Liver (tissue), 9 donors: ENCODE results near the gene BRIX1. TPM values are rescaled to one million over a fixed set of nuclear protein-coding genes. Genes with fewer than 3 reads are reported as not detected.

Source experiments
- DNase-seq: peaks from one replicate; pipeline ENCODE4 v3.0.0-alpha.2; 2017; ENCODE audit warnings: low spot score
- H3K27ac ChIP-seq, 2 donors: one replicate each; pipeline ENCODE4 v1.7.0; 2013; ENCODE audit warnings: inconsistent platforms in 2 of 2, low read length in 2 of 2, control low read depth in 1 of 2, low read depth in 1 of 2, mild to moderate bottlenecking in 1 of 2
- H3K27me3 ChIP-seq, 4 donors: one replicate each; pipeline versions ENCODE4 v1.6.1 to v1.7.0; 2013; ENCODE audit warnings: low read length in 3 of 4, inconsistent platforms in 1 of 4, mild to moderate bottlenecking in 1 of 4, moderate library complexity in 1 of 4; ENCODE audit not compliant: control insufficient read depth in 4 of 4, insufficient read depth in 4 of 4
- H3K36me3 ChIP-seq, 4 donors: one replicate each; pipeline versions ENCODE4 v1.6.1 to v1.7.0; 2013; ENCODE audit warnings: low read length in 3 of 4, mild to moderate bottlenecking in 3 of 4, low read depth in 1 of 4, moderate library complexity in 1 of 4; ENCODE audit not compliant: control insufficient read depth in 4 of 4, insufficient read depth in 3 of 4
- H3K4me1 ChIP-seq, 4 donors: one replicate each; pipeline versions ENCODE4 v1.6.1 to v1.7.0; 2013; ENCODE audit warnings: low read length in 3 of 4, mild to moderate bottlenecking in 3 of 4, moderate library complexity in 1 of 4; ENCODE audit not compliant: control insufficient read depth in 4 of 4, insufficient read depth in 4 of 4
- H3K4me3 ChIP-seq, 3 donors: one replicate each; pipeline versions ENCODE4 v1.6.1 to v1.7.0; 2013; ENCODE audit warnings: low read length in 3 of 3, control low read depth in 1 of 3, low read depth in 1 of 3, mild to moderate bottlenecking in 1 of 3
- H3K9ac ChIP-seq, 2 donors: one replicate each; pipeline ENCODE4 v1.7.0; 2013; ENCODE audit warnings: low read length in 2 of 2, mild to moderate bottlenecking in 2 of 2, moderate library complexity in 2 of 2, control low read depth in 1 of 2, low read depth in 1 of 2
- H3K9me3 ChIP-seq, 4 donors: one replicate each; pipeline versions ENCODE4 v1.6.1 to v1.7.0; 2013; ENCODE audit warnings: low read length in 3 of 4; ENCODE audit not compliant: control insufficient read depth in 4 of 4
- ATF3 ChIP-seq: IDR thresholded peaks from 2 replicates; pipeline ENCODE4 v1.6.1; 2016; ENCODE audit warnings: antibody characterized with exemption
- EGR1 ChIP-seq, 2 donors: IDR thresholded peaks; 2 replicates each; pipeline ENCODE4 v1.6.1; 2016 to 2018; ENCODE audit warnings: antibody characterized with exemption in 2 of 2, low read depth in 2 of 2
- FOXA1 ChIP-seq: IDR thresholded peaks from 2 replicates; pipeline ENCODE4 v1.6.1; 2016; ENCODE audit warnings: antibody characterized with exemption
- FOXA2 ChIP-seq: IDR thresholded peaks from 2 replicates; pipeline ENCODE4 v1.6.1; 2016; ENCODE audit warnings: antibody characterized with exemption
- GABPA ChIP-seq, 2 donors: IDR thresholded peaks in 1 of 2; conservative IDR thresholded peaks in 1 of 2; 2 replicates each; pipeline ENCODE4 v1.6.1; 2016; ENCODE audit warnings: antibody characterized with exemption in 2 of 2, mild to moderate bottlenecking in 1 of 2, moderate library complexity in 1 of 2
- HNF4A ChIP-seq, 2 donors: conservative IDR thresholded peaks; 2 replicates each; pipeline ENCODE4 v1.6.1; 2016; ENCODE audit warnings: antibody characterized with exemption in 2 of 2, mild to moderate bottlenecking in 2 of 2
- HNF4G ChIP-seq: IDR thresholded peaks from 2 replicates; pipeline ENCODE4 v1.6.1; 2016; ENCODE audit warnings: antibody characterized with exemption
- JUND ChIP-seq, 2 donors: IDR thresholded peaks; 2 replicates each; pipeline ENCODE4 v1.6.1; 2016; ENCODE audit warnings: antibody characterized with exemption in 2 of 2
- MAX ChIP-seq: IDR thresholded peaks from 2 replicates; pipeline ENCODE4 v1.6.1; 2016; ENCODE audit warnings: antibody characterized with exemption
- NR2F2 ChIP-seq: IDR thresholded peaks from 2 replicates; pipeline ENCODE4 v1.6.1; 2016; ENCODE audit warnings: antibody characterized with exemption
- RAD21 ChIP-seq, 2 donors: IDR thresholded peaks; 2 replicates each; pipeline ENCODE4 v1.6.1; 2016; ENCODE audit warnings: antibody characterized with exemption in 2 of 2, mild to moderate bottlenecking in 2 of 2
- REST ChIP-seq: IDR thresholded peaks from 2 replicates; pipeline ENCODE4 v1.6.1; 2016; ENCODE audit warnings: antibody characterized with exemption, mild to moderate bottlenecking
- RXRA ChIP-seq, 2 donors: IDR thresholded peaks; 2 replicates each; pipeline ENCODE4 v1.6.1; 2017 to 2018; ENCODE audit warnings: antibody characterized with exemption in 2 of 2, mild to moderate bottlenecking in 1 of 2
- SP1 ChIP-seq: IDR thresholded peaks from 2 replicates; pipeline ENCODE4 v1.6.1; 2018; ENCODE audit warnings: antibody characterized with exemption, mild to moderate bottlenecking
- TAF1 ChIP-seq: conservative IDR thresholded peaks from 2 replicates; pipeline ENCODE4 v1.6.1; 2016; ENCODE audit warnings: antibody characterized with exemption, mild to moderate bottlenecking
- YY1 ChIP-seq: IDR thresholded peaks from 2 replicates; pipeline ENCODE4 v1.6.1; 2016; ENCODE audit warnings: antibody characterized with exemption, mild to moderate bottlenecking
- WGBS: extraction: QIAGEN DNeasy Blood & Tissue Kit; methylation state at CpG from one replicate; pipeline ENCODE4 v1.1.7; 2013; 5-methylcytosine and 5-hydroxymethylcytosine counted together
- polyA plus RNA-seq, 2 donors: library from polyadenylated mRNA; stranded (reverse) in 1 of 2; unstranded in 1 of 2; fragments of 200-250 nt in 1 of 2; fragments of >200 nt in 1 of 2; fragmentation: Nextera tagmentation in 1 of 2; extraction: Ambion mirVana in 1 of 2; gene quantifications; one replicate each; pipeline versions ENCODE4 v1.2.1 to v1.2.3, GENCODE V29; 2013 to 2015
- total RNA-seq, 2 donors: library from RNA; depleted of rRNA; stranded (reverse); fragments of >200 nt; gene quantifications; one replicate each; pipeline ENCODE4 v1.2.3, GENCODE V29; 2014
- donor health status: healthy.
- donor health status: healthy.
- donor health status: healthy.
- donor health status: healthy.
- donor health status: healthy.

BRIX1 gene
- total and polyA plus RNA-seq, 4 donors = 6.7 to 15.7 (median 10.5) TPM

GRCh38 chr5:34923694-34924461 lies 8.4 kb downstream of the BRIX1 start:
- Histone ChIP-seq H3K27ac (no peak overlapping the region), H3K4me1 (peaks cover 0 to 6% (median 2%) of the 10 kb centered on the region in 4 donors), H3K36me3 (peaks cover 8 to 44% (median 34%) of the 10 kb centered on the region in 4 donors), H3K4me3 (no peak overlapping the region), H3K9me3 (no peaks in the 10 kb centered on the region), H3K9ac (no peak overlapping the region), H3K27me3 (no peaks in the 10 kb centered on the region)
- 74% methylated on average over 3 of the region's 3 CpGs for WGBS
- no peak for DNase-seq
- no peak for TF ChIP-seq HNF4A (conservative IDR thresholded peaks at IDR 0.05)
- no peak for TF ChIP-seq RAD21 (IDR thresholded peaks at IDR 0.05)
- TF ChIP-seq SP1 = no peak
- no peak for TF ChIP-seq NR2F2
- no peak for TF ChIP-seq YY1

- H3K36me3 ChIP-seq = peaks cover 8 to 44% (median 34%) of the 10 kb centered on the region in 4 donors
- H3K27ac ChIP-seq = no peak overlapping the region
- no peak for TF ChIP-seq TAF1
- TF ChIP-seq RAD21 (IDR thresholded peaks at IDR 0.05) = no peak
- no peak for TF ChIP-seq REST
- TF ChIP-seq SP1 = no peak
- TF ChIP-seq JUND (IDR thresholded peaks at IDR 0.05) = no peak
- no peak for TF ChIP-seq HNF4G
- no peak for TF ChIP-seq HNF4A (conservative IDR thresholded peaks at IDR 0.05)
- no peak for TF ChIP-seq ATF3
- no peak for TF ChIP-seq EGR1 (IDR thresholded peaks at IDR 0.05; ENCODE audit: low read depth in 2 of 2)
- TF ChIP-seq NR2F2 = no peak
- TF ChIP-seq MAX = no peak
- TF ChIP-seq FOXA1 = no peak
- TF ChIP-seq YY1 = no peak
- TF ChIP-seq FOXA2 = no peak
- TF ChIP-seq RXRA (IDR thresholded peaks at IDR 0.05) = no peak
- no peak for TF ChIP-seq GABPA (IDR thresholded peaks at IDR 0.05 in 1 of 2, conservative IDR thresholded peaks at IDR 0.05 in 1 of 2)
Observed at GRCh38 chr5:34924462-34924765, 8.9 kb downstream of the BRIX1 start.

More at GRCh38 chr5:34924462-34924765, 8.9 kb downstream of the BRIX1 start:
- no peak overlapping the region for H3K9ac ChIP-seq
- H3K27me3 ChIP-seq = no peaks in the 10 kb centered on the region
- H3K4me1 ChIP-seq = peaks cover 0 to 7% (median 2%) of the 10 kb centered on the region in 4 donors
- H3K9me3 ChIP-seq = no peaks in the 10 kb centered on the region
- no peak for DNase-seq
- H3K4me3 ChIP-seq = no peak overlapping the region
